T-cell (primary cell): ENCODE results near the gene FGD3. TPM values are rescaled to one million over a fixed set of nuclear protein-coding genes. Genes with fewer than 3 reads are reported as not detected.

Experiments used
- ATAC-seq, 4 experiments: fragments of 200-7000 bp in 3 of 4; fragments of 150-1000 bp in 1 of 4; cut with Tn5 transposase; replicated peaks in 1 of 4; 1 replicate in 3 of 4; 2 replicates in 1 of 4; pipeline ENCODE4 v1.10.0; 2021; ENCODE audit warnings: moderate library complexity in 3 of 4, mild to moderate bottlenecking in 2 of 4, moderate number of reproducible peaks in 1 of 4
- CTCF ChIA-PET, 2 donors: fragments of 300-600 bp; sonication (Branson Sonifier 250); formaldehyde crosslinking; loops; one replicate each; lab custom pipeline; 2022; ENCODE audit warnings: antibody characterized with exemption in 2 of 2; lab: Charles Lee
- POLR2A ChIA-PET, 2 donors: fragments of 300-600 bp; sonication (Branson Sonifier 250); formaldehyde crosslinking; loops; one replicate each; lab custom pipeline; 2022; ENCODE audit warnings: antibody characterized with exemption in 2 of 2; lab: Charles Lee
- DNase-seq, 35 experiments: peaks; one replicate each; pipeline versions ENCODE4 v3.0.0 to v3.0.0-alpha.2; 2013 to 2023
- H3K27ac ChIP-seq: one replicate; pipeline ENCODE4 v1.5.1; 2013; ENCODE audit warnings: low read length
- H3K27me3 ChIP-seq, 2 experiments: replicated peaks in 1 of 2; 1 replicate in 1 of 2; 2 replicates in 1 of 2; pipeline versions ENCODE4 v1.6.1 to v1.7.0; 2013; ENCODE audit warnings: low read length in 1 of 2, mixed read lengths in 1 of 2; ENCODE audit not compliant: control insufficient read depth in 2 of 2, insufficient read depth in 2 of 2; ENCODE audit errors: extremely low read depth in 1 of 2
- H3K36me3 ChIP-seq, 2 donors: 1 replicate in 1 of 2; 2 replicates in 1 of 2; pipeline versions ENCODE4 v1.6.1 to v1.7.0; 2013; ENCODE audit warnings: low read length in 1 of 2; ENCODE audit not compliant: control insufficient read depth in 2 of 2, insufficient read depth in 1 of 2; ENCODE audit errors: extremely low read depth in 1 of 2
- H3K4me1 ChIP-seq, 2 experiments: 1 replicate in 1 of 2; 2 replicates in 1 of 2; pipeline versions ENCODE4 v1.6.1 to v1.7.0; 2013; ENCODE audit warnings: low read length in 2 of 2, mixed read lengths in 1 of 2; ENCODE audit not compliant: insufficient read depth in 2 of 2, control insufficient read depth in 1 of 2; ENCODE audit errors: extremely low read depth in 1 of 2
- H3K4me3 ChIP-seq, 2 donors: 1 replicate in 1 of 2; 2 replicates in 1 of 2; pipeline versions ENCODE4 v1.5.1 to v1.7.0; 2013; ENCODE audit warnings: mild to moderate bottlenecking in 2 of 2, low read length in 1 of 2, moderate library complexity in 1 of 2; ENCODE audit not compliant: control insufficient read depth in 1 of 2; ENCODE audit errors: extremely low read depth in 1 of 2
- H3K9me3 ChIP-seq: 2 replicates; pipeline ENCODE4 v1.7.0; 2013
- H3K27ac Mint-ChIP-seq, 2 donors: one replicate each; pipeline ENCODE4 v1.8.0; 2020 to 2021; ENCODE audit warnings: mild to moderate bottlenecking in 2 of 2, mixed read lengths in 2 of 2
- H3K27me3 Mint-ChIP-seq, 2 donors: one replicate each; pipeline ENCODE4 v1.8.0; 2021 to 2022; ENCODE audit warnings: mixed read lengths in 2 of 2
- H3K36me3 Mint-ChIP-seq: one replicate; pipeline ENCODE4 v1.8.0; 2021; ENCODE audit warnings: mixed read lengths
- H3K4me1 Mint-ChIP-seq, 3 donors: one replicate each; pipeline ENCODE4 v1.8.0; 2020 to 2022; ENCODE audit warnings: mixed read lengths in 3 of 3, mild to moderate bottlenecking in 1 of 3
- H3K4me3 Mint-ChIP-seq, 3 donors: one replicate each; pipeline ENCODE4 v1.8.0; 2020 to 2022; ENCODE audit warnings: mild to moderate bottlenecking in 3 of 3, mixed read lengths in 3 of 3, moderate library complexity in 3 of 3
- H3K9me3 Mint-ChIP-seq, 3 donors: one replicate each; pipeline ENCODE4 v1.8.0; 2020 to 2022; ENCODE audit warnings: mixed read lengths in 3 of 3
- WGBS: methylation state at CpG from one replicate; pipeline ENCODE4 v1.1.5; 2013; ENCODE audit warnings: missing lambda C conversion rate; ENCODE audit not compliant: insufficient coverage; 5-methylcytosine and 5-hydroxymethylcytosine counted together
- total RNA-seq, 35 experiments: library from RNA in 6 of 35; stranded (reverse) in 6 of 35; fragments of 120-200 nt in 1 of 35; gene quantifications; one replicate each; pipeline versions ENCODE4 v1.2.1 to v1.2.4 and lab custom pipeline; 2013 to 2026

The FGD3 gene
- total RNA-seq, 5 donors from 2014 or later (not counting 1 experiment from before 2014, with no cell fraction given): 188 to 349 (median 293) TPM

- H3K4me3 Mint-ChIP-seq: peak overlapping the region; percentile 84 to 94 (median 91)
- WGBS: 0% methylated on average over 1 of the region's 5 CpGs
- H3K9me3 Mint-ChIP-seq: peaks cover 0 to 3% (median 0%) of the 10 kb centered on the region in 3 donors
- peaks cover 42 to 91% of the 10 kb centered on the region in 2 experiments for H3K4me1 ChIP-seq
- peaks cover 62 to 79% (median 77%) of the 10 kb centered on the region in 3 donors for H3K4me1 Mint-ChIP-seq
- ChIA-PET POLR2A (interaction anchor here (0.5 to 0.6 kb wide), 2 partner anchors 19 to 23 kb away, joined by 3 read pairs; no protein-coding TSS in a partner anchor), CTCF (interaction anchor here in 1 of 2 donors (0.5 to 0.6 kb wide), 2 partner anchors 20 to 23 kb away, joined by 3 read pairs; no protein-coding TSS in a partner anchor)
- peaks cover 31% of the 10 kb centered on the region for H3K36me3 Mint-ChIP-seq
- no peaks in the 10 kb centered on the region for H3K27me3 ChIP-seq
- no peaks in the 10 kb centered on the region for H3K9me3 ChIP-seq
- H3K36me3 ChIP-seq: peaks cover 0 to 15% of the 10 kb centered on the region in 2 donors
- DNase-seq (peak in 1 of 35 experiments; percentile 41), ATAC-seq (no peak)
- H3K27ac ChIP-seq: peak overlapping the region; percentile 92
- peak overlapping the region; percentile 75 to 89 for H3K4me3 ChIP-seq
- peak overlapping the region; percentile 99 to 100 for H3K27ac Mint-ChIP-seq
- H3K27me3 Mint-ChIP-seq: no peaks in the 10 kb centered on the region
These were observed 19.1 kb downstream of the FGD3 start for GRCh38 chr9:92966518-92966800.

DNA sequence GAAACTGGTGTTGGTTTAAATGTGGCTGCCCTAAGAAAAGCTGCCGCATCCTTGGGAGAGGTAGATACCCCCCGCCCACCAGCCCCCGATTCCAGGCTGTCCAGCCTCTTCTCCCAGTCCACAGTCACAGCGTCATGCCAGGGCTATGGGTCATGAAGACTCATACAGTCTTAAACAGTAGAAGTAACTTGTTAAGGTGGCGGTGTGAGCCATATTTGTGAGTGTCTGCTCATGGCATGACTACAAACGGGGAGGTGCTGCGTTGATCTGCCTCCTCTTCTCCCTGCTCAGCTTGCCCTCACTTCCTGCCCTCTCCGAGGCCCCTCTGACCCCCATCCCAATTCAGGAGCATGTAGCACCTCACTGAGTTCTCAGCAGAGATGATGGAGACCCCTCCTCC is 20.8 kb downstream of the FGD3 start:
- H3K4me1 Mint-ChIP-seq: peaks cover 65 to 82% (median 79%) of the 10 kb centered on the region in 3 donors
- 8% methylated on average over 3 of the region's 8 CpGs for WGBS
- ChIA-PET CTCF (interaction anchor here in 1 of 2 donors (1.0 to 1.1 kb wide), 3 partner anchors 11 to 33 kb away, joined by 3 to 6 read pairs (median 4); no protein-coding TSS in a partner anchor), POLR2A (no interaction called here)
- H3K36me3 Mint-ChIP-seq: peaks cover 31% of the 10 kb centered on the region
- H3K27ac Mint-ChIP-seq: peak overlapping the region; percentile 99 to 100
- Histone ChIP-seq H3K4me3 (peak overlapping the region; percentile 46 to 75), H3K36me3 (peaks cover 0 to 15% of the 10 kb centered on the region in 2 donors), H3K27me3 (no peaks in the 10 kb centered on the region), H3K9me3 (no peaks in the 10 kb centered on the region), H3K27ac (peak overlapping the region; percentile 73), H3K4me1 (peaks cover 37 to 83% of the 10 kb centered on the region in 2 experiments)
- peak overlapping the region; percentile 84 to 94 (median 91) for H3K4me3 Mint-ChIP-seq
- ATAC-seq (no peak), DNase-seq (peak in 5 of 35 experiments; percentile 28 to 51 (median 37))
- H3K9me3 Mint-ChIP-seq: no peaks in the 10 kb centered on the region
- no peaks in the 10 kb centered on the region for H3K27me3 Mint-ChIP-seq

- Histone ChIP-seq H3K36me3 (peaks cover 0 to 30% of the 10 kb centered on the region in 2 donors), H3K9me3 (no peaks in the 10 kb centered on the region), H3K4me3 (peak overlapping the region; percentile 41 to 75), H3K4me1 (peaks cover 46 to 86% of the 10 kb centered on the region in 2 experiments), H3K27ac (peak overlapping the region; percentile 73), H3K27me3 (no peaks in the 10 kb centered on the region)
- H3K4me1 Mint-ChIP-seq: peaks cover 75 to 91% (median 84%) of the 10 kb centered on the region in 3 donors
- peak in 2 of 35 experiments; percentile 4 to 13 for DNase-seq
- ATAC-seq: no peak
- peak overlapping the region; percentile 84 to 94 (median 91) for H3K4me3 Mint-ChIP-seq
- H3K9me3 Mint-ChIP-seq: no peaks in the 10 kb centered on the region
- H3K36me3 Mint-ChIP-seq: peaks cover 45% of the 10 kb centered on the region
- WGBS: 76% methylated on average over 13 of the region's 19 CpGs
- H3K27me3 Mint-ChIP-seq: no peaks in the 10 kb centered on the region
- POLR2A ChIA-PET: no interaction called here
- peak overlapping the region; percentile 99 to 100 for H3K27ac Mint-ChIP-seq
- CTCF ChIA-PET: interaction anchor here in 1 of 2 donors (1.0 kb wide), 1 partner anchor 13 kb away, joined by 4 read pairs; no protein-coding TSS in a partner anchor
These were observed 22.5 kb downstream of the FGD3 start for GRCh38 chr9:92969516-92970466.

- Histone ChIP-seq H3K36me3 (peaks cover 6 to 37% of the 10 kb centered on the region in 2 donors), H3K4me3 (peak overlapping the region; percentile 13 to 25), H3K4me1 (peaks cover 46 to 89% of the 10 kb centered on the region in 2 experiments), H3K9me3 (no peaks in the 10 kb centered on the region), H3K27me3 (no peaks in the 10 kb centered on the region), H3K27ac (peak overlapping the region; percentile 73)
- H3K27ac Mint-ChIP-seq: peak overlapping the region; percentile 99 to 100
- CTCF ChIA-PET: no interaction called here
- WGBS: 67% methylated on average over 3 of the region's 5 CpGs
- H3K36me3 Mint-ChIP-seq: peaks cover 40% of the 10 kb centered on the region
- DNase-seq (peak in 2 of 35 experiments; percentile 7 to 10), ATAC-seq (no peak)
- H3K9me3 Mint-ChIP-seq: no peaks in the 10 kb centered on the region
- POLR2A ChIA-PET: no interaction called here
- peaks cover 81 to 91% (median 90%) of the 10 kb centered on the region in 3 donors for H3K4me1 Mint-ChIP-seq
- no peaks in the 10 kb centered on the region for H3K27me3 Mint-ChIP-seq
- peak overlapping the region; percentile 84 to 94 (median 91) for H3K4me3 Mint-ChIP-seq
These were observed 23.2 kb downstream of the FGD3 start for GRCh38 chr9:92970467-92970923.

GRCh38 chr9:92971121-92971520 is 23.8 kb downstream of the FGD3 start:
- H3K27me3 Mint-ChIP-seq: no peaks in the 10 kb centered on the region
- peaks cover 86 to 94% (median 92%) of the 10 kb centered on the region in 3 donors for H3K4me1 Mint-ChIP-seq
- H3K9me3 Mint-ChIP-seq: no peaks in the 10 kb centered on the region
- 70% methylated on average over 2 of the region's 5 CpGs for WGBS
- peaks cover 37% of the 10 kb centered on the region for H3K36me3 Mint-ChIP-seq
- ChIA-PET POLR2A (no interaction called here), CTCF (no interaction called here)
- H3K27ac Mint-ChIP-seq: peak overlapping the region; percentile 99 to 100
- peak overlapping the region; percentile 69 to 94 (median 84) for H3K4me3 Mint-ChIP-seq
- H3K27ac ChIP-seq: peak overlapping the region; percentile 73
- peak overlapping the region in 1 of 2 donors; percentile 25 for H3K4me3 ChIP-seq
- H3K27me3 ChIP-seq: no peaks in the 10 kb centered on the region
- H3K9me3 ChIP-seq: no peaks in the 10 kb centered on the region
- DNase-seq (peak in 1 of 35 experiments; percentile 5), ATAC-seq (no peak)
- peaks cover 50 to 91% of the 10 kb centered on the region in 2 experiments for H3K4me1 ChIP-seq
- peaks cover 12 to 41% of the 10 kb centered on the region in 2 donors for H3K36me3 ChIP-seq

- peaks cover 90 to 100% (median 94%) of the 10 kb centered on the region in 3 donors for H3K4me1 Mint-ChIP-seq
- Histone ChIP-seq H3K9me3 (no peaks in the 10 kb centered on the region), H3K27ac (no peak overlapping the region), H3K4me3 (no peak overlapping the region), H3K4me1 (peaks cover 55 to 92% of the 10 kb centered on the region in 2 experiments), H3K27me3 (no peaks in the 10 kb centered on the region), H3K36me3 (peaks cover 15 to 42% of the 10 kb centered on the region in 2 donors)
- no peaks in the 10 kb centered on the region for H3K9me3 Mint-ChIP-seq
- H3K4me3 Mint-ChIP-seq: peak overlapping the region; percentile 64 to 94 (median 84)
- peaks cover 38% of the 10 kb centered on the region for H3K36me3 Mint-ChIP-seq
- no peaks in the 10 kb centered on the region for H3K27me3 Mint-ChIP-seq
- ATAC-seq: no peak
- DNase-seq: peak in 1 of 35 experiments; percentile 3
- no CpG with 5 or more reads among the region's 1 CpG for WGBS
- ChIA-PET POLR2A (no interaction called here), CTCF (interaction anchor here in 1 of 2 donors (1.0 kb wide), 1 partner anchor 18 kb away, joined by 8 read pairs; no protein-coding TSS in a partner anchor)
- peak overlapping the region; percentile 85 to 89 for H3K27ac Mint-ChIP-seq
These were observed 24.5 kb downstream of the FGD3 start for GRCh38 chr9:92971776-92972175.
